Trophoblast cell (in vitro differentiated cells and primary cell): ENCODE measurements around the gene CD93.

Experiments used
- DNase-seq, 2 donors: peaks; one replicate each; pipeline ENCODE4 v3.0.0-alpha.2; 2016
- H2AFZ ChIP-seq: 2 replicates; pipeline ENCODE4 v1.6.1; 2013; ENCODE audit warnings: low read length, moderate library complexity, mild to moderate bottlenecking; ENCODE audit not compliant: insufficient read depth, poor library complexity
- H2AK5ac ChIP-seq: 2 replicates; pipeline ENCODE4 v1.6.1; 2013; ENCODE audit warnings: mild to moderate bottlenecking, low read length
- H2BK120ac ChIP-seq: 2 replicates; pipeline ENCODE4 v1.6.1; 2013; ENCODE audit warnings: low read length, mild to moderate bottlenecking, moderate library complexity; ENCODE audit not compliant: insufficient read depth, poor library complexity
- H2BK12ac ChIP-seq: 2 replicates; pipeline ENCODE4 v1.6.1; 2013; ENCODE audit warnings: mild to moderate bottlenecking, low read length, moderate library complexity
- H2BK5ac ChIP-seq: 2 replicates; pipeline ENCODE4 v1.6.1; 2013; ENCODE audit warnings: low read length, low read depth, moderate library complexity, mild to moderate bottlenecking; ENCODE audit not compliant: poor library complexity
- H3K14ac ChIP-seq: 2 replicates; pipeline ENCODE4 v1.6.1; 2013; ENCODE audit warnings: mild to moderate bottlenecking, low read length
- H3K18ac ChIP-seq: 2 replicates; pipeline ENCODE4 v1.6.1; 2013; ENCODE audit warnings: mild to moderate bottlenecking, low read length
- H3K23ac ChIP-seq: 2 replicates; pipeline ENCODE4 v1.6.1; 2013; ENCODE audit warnings: low read length
- H3K27ac ChIP-seq: 2 replicates; pipeline ENCODE4 v1.5.1; 2013; ENCODE audit warnings: low read depth, mild to moderate bottlenecking, inconsistent platforms, low read length, moderate library complexity
- H3K27me3 ChIP-seq: 2 replicates; pipeline ENCODE4 v1.6.1; 2013; ENCODE audit warnings: inconsistent platforms, mild to moderate bottlenecking, low read length, moderate library complexity; ENCODE audit not compliant: insufficient read depth
- H3K36me3 ChIP-seq, 2 experiments: 1 replicate in 1 of 2; 2 replicates in 1 of 2; pipeline ENCODE4 v1.6.1; 2013; ENCODE audit warnings: low read length in 2 of 2, mild to moderate bottlenecking in 2 of 2, moderate library complexity in 1 of 2; ENCODE audit not compliant: insufficient read depth in 2 of 2, control insufficient read depth in 1 of 2
- H3K4ac ChIP-seq: 2 replicates; pipeline ENCODE4 v1.6.1; 2013; ENCODE audit warnings: low read depth, mild to moderate bottlenecking, low read length, moderate library complexity
- H3K4me1 ChIP-seq, 2 experiments: 1 replicate in 1 of 2; 2 replicates in 1 of 2; pipeline ENCODE4 v1.6.1; 2013; ENCODE audit warnings: low read length in 2 of 2, mild to moderate bottlenecking in 2 of 2, moderate library complexity in 1 of 2; ENCODE audit not compliant: insufficient read depth in 2 of 2, control insufficient read depth in 1 of 2
- H3K4me2 ChIP-seq: 2 replicates; pipeline ENCODE4 v1.6.1; 2013; ENCODE audit warnings: inconsistent platforms, mild to moderate bottlenecking, low read length, moderate library complexity
- H3K4me3 ChIP-seq: 2 replicates; pipeline ENCODE4 v1.5.1; 2013; ENCODE audit warnings: mild to moderate bottlenecking, low read depth, low read length, inconsistent platforms
- H3K79me1 ChIP-seq: one replicate; pipeline ENCODE4 v1.6.1; 2013; ENCODE audit warnings: low read length
- H3K79me2 ChIP-seq: 2 replicates; pipeline ENCODE4 v1.6.1; 2013; ENCODE audit warnings: low read length, mild to moderate bottlenecking; ENCODE audit not compliant: control insufficient read depth, insufficient read depth, poor library complexity
- H3K9ac ChIP-seq: 2 replicates; pipeline ENCODE4 v1.6.1; 2013; ENCODE audit warnings: mild to moderate bottlenecking, low read length
- H3K9me3 ChIP-seq: 2 replicates; pipeline ENCODE4 v1.6.1; 2013; ENCODE audit warnings: low read depth, mild to moderate bottlenecking, control low read depth, inconsistent platforms, low read length; ENCODE audit not compliant: insufficient read depth
- H4K12ac ChIP-seq: 2 replicates; pipeline ENCODE4 v1.6.1; 2013; ENCODE audit warnings: low read depth, mild to moderate bottlenecking, low read length, moderate library complexity
- H4K8ac ChIP-seq: 2 replicates; pipeline ENCODE4 v1.6.1; 2013; ENCODE audit warnings: low read depth, mild to moderate bottlenecking, low read length, moderate library complexity
- H4K91ac ChIP-seq: one replicate; pipeline ENCODE4 v1.6.1; 2013; ENCODE audit warnings: low read depth, mild to moderate bottlenecking, low read length, moderate library complexity
- WGBS: extraction: QIAGEN DNeasy Blood & Tissue Kit; methylation state at CpG from one replicate; pipeline ENCODE4 v1.1.7; 2013; ENCODE audit warnings: missing lambda C conversion rate; ENCODE audit not compliant: insufficient read length, insufficient coverage; ENCODE audit errors: extremely low coverage; 5-methylcytosine and 5-hydroxymethylcytosine counted together

The CD93 gene

DNA sequence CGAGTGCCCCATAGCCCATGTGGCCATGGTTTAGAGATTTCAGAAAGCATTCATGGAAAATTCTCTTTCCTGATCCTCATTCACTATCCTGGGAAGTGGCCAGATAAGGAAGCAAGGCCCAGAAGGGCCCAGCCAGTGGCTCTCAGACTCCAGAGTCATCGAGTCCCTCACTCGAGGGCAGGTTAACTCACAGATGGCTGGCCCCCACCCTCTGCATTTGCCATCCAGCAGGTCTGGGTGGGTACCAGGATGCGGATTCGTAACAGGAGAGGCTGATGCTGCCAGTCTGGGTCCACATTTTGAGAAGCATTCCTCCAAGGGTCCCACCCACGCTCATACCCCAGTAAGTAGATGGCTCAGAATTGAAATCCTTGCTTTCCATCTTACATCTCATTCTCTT, 54.8 kb downstream of the CD93 start:
- H2AFZ ChIP-seq: no peak overlapping the region
- H3K27ac ChIP-seq: no peak overlapping the region
- no peaks in the 10 kb centered on the region for H3K79me2 ChIP-seq
- no peak overlapping the region for H3K9ac ChIP-seq
- no peak overlapping the region for H3K4ac ChIP-seq
- no peak overlapping the region for H4K12ac ChIP-seq
- peaks cover 9% of the 10 kb centered on the region for H3K9me3 ChIP-seq
- H3K4me2 ChIP-seq: no peak overlapping the region
- no peak overlapping the region for H3K18ac ChIP-seq
- no peaks in the 10 kb centered on the region for H3K4me1 ChIP-seq
- no peak overlapping the region for H3K23ac ChIP-seq
- no peak overlapping the region for H4K8ac ChIP-seq
- H2BK120ac ChIP-seq: no peak overlapping the region
- WGBS: no CpG with 5 or more reads among the region's 6 CpGs
- no peaks in the 10 kb centered on the region for H3K36me3 ChIP-seq
- no peak overlapping the region for H2AK5ac ChIP-seq
- no peak overlapping the region for H4K91ac ChIP-seq
- no peak overlapping the region for H2BK5ac ChIP-seq
- no peak overlapping the region for H3K14ac ChIP-seq
- H3K79me1 ChIP-seq: no peaks in the 10 kb centered on the region
- no peak for DNase-seq
- H2BK12ac ChIP-seq: no peak overlapping the region
- no peak overlapping the region for H3K4me3 ChIP-seq
- H3K27me3 ChIP-seq: peaks cover 28% of the 10 kb centered on the region
